PC-3 (cell line): ENCODE measurements around the gene ABCC3. TPM values are rescaled to one million over a fixed set of nuclear protein-coding genes. Genes with fewer than 3 reads are reported as not detected.

Source experiments
- ATAC-seq: fragments of 200-7000 bp; cut with Tn5 transposase; 2 replicates; pipeline ENCODE4 v1.9.1; 2020; ENCODE audit warnings: mild to moderate bottlenecking, moderate library complexity
- BruUV-seq: library from RNA; stranded (reverse); fragments of 400-500 nt; replicated peaks from 2 replicates; lab custom pipeline; 2021; lab: Mats Ljungman, UMichigan
- CTCF ChIA-PET: fragments of 300-600 bp; sonication (Branson Sonifier 250); formaldehyde crosslinking; loops from one replicate; lab custom pipeline; 2022; ENCODE audit warnings: antibody characterized with exemption; lab: Charles Lee
- POLR2A ChIA-PET: fragments of 300-600 bp; sonication (Branson Sonifier 250); formaldehyde crosslinking; loops from one replicate; lab custom pipeline; 2022; ENCODE audit warnings: antibody characterized with exemption; ENCODE audit not compliant: unreplicated experiment; lab: Charles Lee
- DNase-seq: peaks from one replicate; pipeline ENCODE4 v3.0.0-alpha.2; 2015
- H2AFZ ChIP-seq: fragments of 300-600 bp; sonication (generic); 2 replicates; pipeline ENCODE4 v1.6.0; 2016; ENCODE audit warnings: antibody characterized with exemption, low read length
- H3F3A ChIP-seq: fragments of 300-600 bp; sonication (generic); one replicate; pipeline ENCODE4 v1.6.0; 2017; ENCODE audit warnings: antibody characterized with exemption, low read length, control low read depth, mild to moderate bottlenecking; ENCODE audit not compliant: unreplicated experiment
- H3K27ac ChIP-seq: fragments of 300-600 bp; sonication (generic); 2 replicates; pipeline ENCODE4 v1.5.1; 2016; ENCODE audit warnings: mild to moderate bottlenecking, low read length
- H3K27me3 ChIP-seq: fragments of 300-600 bp; sonication (generic); 2 replicates; pipeline ENCODE4 v1.6.1; 2016; ENCODE audit warnings: low read length, mixed read lengths
- H3K36me3 ChIP-seq: fragments of 300-600 bp; sonication (generic); 2 replicates; pipeline ENCODE4 v1.6.1; 2016; ENCODE audit warnings: low read depth, mixed run types, low read length, mixed read lengths
- H3K4me1 ChIP-seq: fragments of 300-600 bp; sonication (generic); 2 replicates; pipeline ENCODE4 v1.5.1; 2016; ENCODE audit warnings: low read length; ENCODE audit not compliant: insufficient read depth
- H3K4me2 ChIP-seq: fragments of 300-600 bp; sonication (generic); 2 replicates; pipeline ENCODE4 v1.6.0; 2016; ENCODE audit warnings: low read length
- H3K4me3 ChIP-seq: fragments of 300-600 bp; sonication (generic); 2 replicates; pipeline ENCODE4 v1.5.1; 2016; ENCODE audit warnings: mild to moderate bottlenecking, low read length, mixed read lengths
- H3K79me2 ChIP-seq: fragments of 300-600 bp; sonication (generic); 2 replicates; pipeline ENCODE4 v1.6.1; 2017; ENCODE audit warnings: low read length, mixed read lengths
- H3K9ac ChIP-seq: fragments of 300-600 bp; sonication (generic); 2 replicates; pipeline ENCODE4 v1.6.0; 2016; ENCODE audit warnings: mild to moderate bottlenecking, low read length
- H3K9me2 ChIP-seq: fragments of 300-600 bp; sonication (generic); replicated peaks from 2 replicates; pipeline ENCODE4 v1.6.1; 2016; ENCODE audit warnings: mixed run types, low read length, mixed read lengths
- H3K9me3 ChIP-seq: fragments of 300-600 bp; sonication (generic); 2 replicates; pipeline ENCODE4 v1.6.1; 2016; ENCODE audit warnings: low read length, mixed read lengths
- H4K20me1 ChIP-seq: fragments of 300-600 bp; sonication (generic); 2 replicates; pipeline ENCODE4 v1.6.1; 2016; ENCODE audit warnings: low read length, mixed read lengths
- CTCF ChIP-seq: fragments of 300-600 bp; sonication (generic); conservative IDR thresholded peaks from 2 replicates; pipeline ENCODE4 v1.5.1; 2017; ENCODE audit warnings: antibody characterized with exemption, low read depth, mild to moderate bottlenecking, low read length
- EZH2 ChIP-seq: fragments of 300-600 bp; sonication (generic); IDR thresholded peaks from one replicate; pipeline ENCODE4 v1.6.1; 2017; ENCODE audit warnings: antibody characterized with exemption, mild to moderate bottlenecking, low read length; ENCODE audit not compliant: unreplicated experiment
- EZH2phosphoT487 ChIP-seq: fragments of 300-600 bp; sonication (generic); IDR thresholded peaks from 2 replicates; pipeline ENCODE4 v1.6.1; 2018; ENCODE audit warnings: mild to moderate bottlenecking, antibody characterized with exemption, low read length, borderline replicate concordance
- intact Hi-C: fragments of 100-400 bp; cut with micrococcal nuclease; formaldehyde crosslinking; loops from 2 replicates; pipeline ENCODE4 v1.9.0; 2023
- total RNA-seq: library from RNA; depleted of rRNA; stranded (reverse); fragments of >200 nt; gene quantifications from 2 replicates; pipeline ENCODE4 v1.2.3, GENCODE V29; 2014

The ABCC3 gene
- total RNA-seq, 1 experiment from 2014 or later: 50.2 TPM

GRCh38 chr17:50710025-50710424, 75.3 kb downstream of the ABCC3 start:
- Histone ChIP-seq H3K9me2 (no peaks in the 10 kb centered on the region), H3K4me2 (no peak overlapping the region), H3K9me3 (no peaks in the 10 kb centered on the region), H3F3A (no peaks in the 10 kb centered on the region), H3K4me3 (no peak overlapping the region), H2AFZ (no peak overlapping the region), H3K9ac (no peak overlapping the region), H3K36me3 (no peaks in the 10 kb centered on the region; the same call in 1 of the 2 replicates), H3K79me2 (peaks cover 41% of the 10 kb centered on the region), H3K27me3 (no peaks in the 10 kb centered on the region), H4K20me1 (no peaks in the 10 kb centered on the region), H3K4me1 (peaks cover 17% of the 10 kb centered on the region), H3K27ac (no peak overlapping the region)
- ChIA-PET POLR2A (no interaction called here), CTCF (no interaction called here)
- DNase-seq (no peak), ATAC-seq (no peak)
- BruUV-seq: no TSS peak
- no peak for TF ChIP-seq EZH2
- no peak for TF ChIP-seq CTCF
- TF ChIP-seq EZH2phosphoT487: no peak
- intact Hi-C loops: no loop called here

GRCh38 chr17:50710650-50711049, 76.0 kb downstream of the ABCC3 start:
- ATAC-seq: no peak
- CTCF ChIA-PET: no interaction called here
- no peaks in the 10 kb centered on the region for H3K36me3 ChIP-seq
- intact Hi-C loops: no loop called here
- TF ChIP-seq EZH2phosphoT487 (no peak), CTCF (no peak), EZH2 (no peak)
- H3K9me2 ChIP-seq: no peaks in the 10 kb centered on the region
- H4K20me1 ChIP-seq: no peaks in the 10 kb centered on the region
- POLR2A ChIA-PET: no interaction called here
- H3K4me3 ChIP-seq: no peak overlapping the region
- H3K4me1 ChIP-seq: peaks cover 17% of the 10 kb centered on the region
- H3K27ac ChIP-seq: no peak overlapping the region
- H3K79me2 ChIP-seq: peaks cover 35% of the 10 kb centered on the region
- H3K9me3 ChIP-seq: no peaks in the 10 kb centered on the region
- H3F3A ChIP-seq: no peaks in the 10 kb centered on the region
- H3K4me2 ChIP-seq: no peak overlapping the region
- no peak for DNase-seq
- H3K9ac ChIP-seq: no peak overlapping the region
- H3K27me3 ChIP-seq: no peaks in the 10 kb centered on the region
- no TSS peak for BruUV-seq
- H2AFZ ChIP-seq: no peak overlapping the region

- BruUV-seq: no TSS peak
- intact Hi-C loops: no loop called here
- Histone ChIP-seq H3F3A (no peaks in the 10 kb centered on the region), H3K9ac (no peak overlapping the region), H3K4me1 (peaks cover 14% of the 10 kb centered on the region), H3K27me3 (no peaks in the 10 kb centered on the region), H3K36me3 (no peaks in the 10 kb centered on the region), H3K4me2 (no peak overlapping the region), H3K79me2 (peaks cover 17% of the 10 kb centered on the region), H4K20me1 (no peaks in the 10 kb centered on the region), H3K9me2 (no peaks in the 10 kb centered on the region), H3K9me3 (no peaks in the 10 kb centered on the region), H2AFZ (no peak overlapping the region), H3K4me3 (no peak overlapping the region), H3K27ac (no peak overlapping the region)
- no peak for ATAC-seq
- ChIA-PET POLR2A (no interaction called here), CTCF (no interaction called here)
- no peak for TF ChIP-seq CTCF
- no peak for TF ChIP-seq EZH2
- TF ChIP-seq EZH2phosphoT487: no peak
- DNase-seq: no peak
These were observed 78.0 kb downstream of the ABCC3 start for GRCh38 chr17:50712641-50713040.
